ENCODE data around the gene LCLAT1. TPM values are rescaled to one million over a fixed set of nuclear protein-coding genes. Genes with fewer than 3 reads are reported as not detected.

LCLAT1 gene
- total and polyA plus RNA-seq, 2 donors, result 4.5 to 22.8 TPM

GRCh38 chr2:30689496-30690125, 242.6 kb downstream of the LCLAT1 start:
- no peaks in the 10 kb centered on the region for H3K4me1 ChIP-seq (ENCODE audit: insufficient read depth)
- no peak overlapping the region for H3K4me3 ChIP-seq (ENCODE audit: low read depth, low read length)
- H3K27ac ChIP-seq (ENCODE audit: low read depth), result no peak overlapping the region
- no peak for DNase-seq (ENCODE audit: extremely low spot score)
- WGBS, result 75% methylated on average over 6 of the region's 6 CpGs
- no peaks in the 10 kb centered on the region for H3K36me3 ChIP-seq (ENCODE audit: insufficient read depth)

- Histone ChIP-seq H3K27ac (ENCODE audit: low read depth) (no peak overlapping the region), H3K4me1 (ENCODE audit: insufficient read depth) (no peaks in the 10 kb centered on the region), H3K4me3 (ENCODE audit: low read depth, low read length) (no peak overlapping the region), H3K36me3 (ENCODE audit: insufficient read depth) (no peaks in the 10 kb centered on the region)
- no peak for DNase-seq (ENCODE audit: extremely low spot score)
- WGBS, result 55% methylated on average over 5 of the region's 5 CpGs
Measured at GRCh38 chr2:30690126-30690561, 243.1 kb downstream of the LCLAT1 start.

- DNase-seq (ENCODE audit: extremely low spot score), result no peak
- no peaks in the 10 kb centered on the region for H3K4me1 ChIP-seq (ENCODE audit: insufficient read depth)
- 91% methylated on average over 7 of the region's 7 CpGs for WGBS
- H3K27ac ChIP-seq (ENCODE audit: low read depth), result no peak overlapping the region
- H3K36me3 ChIP-seq (ENCODE audit: insufficient read depth), result no peaks in the 10 kb centered on the region
- H3K4me3 ChIP-seq (ENCODE audit: low read depth, low read length), result no peak overlapping the region
Measured at GRCh38 chr2:30691091-30691947, 244.3 kb downstream of the LCLAT1 start.

- H3K4me1 ChIP-seq (ENCODE audit: insufficient read depth), result no peaks in the 10 kb centered on the region
- DNase-seq (ENCODE audit: extremely low spot score), result no peak
- 90% methylated on average over 16 of the region's 16 CpGs for WGBS
Measured at GRCh38 chr2:30691948-30692828, 245.1 kb downstream of the LCLAT1 start.

GRCh38 chr2:30692829-30693275, 245.8 kb downstream of the LCLAT1 start:
- H3K27ac ChIP-seq (ENCODE audit: low read depth), result no peak overlapping the region
- H3K4me1 ChIP-seq (ENCODE audit: insufficient read depth), result no peaks in the 10 kb centered on the region
- H3K36me3 ChIP-seq (ENCODE audit: insufficient read depth), result no peaks in the 10 kb centered on the region
- 96% methylated on average over 7 of the region's 7 CpGs for WGBS
- no peak overlapping the region for H3K4me3 ChIP-seq (ENCODE audit: low read depth, low read length)
- DNase-seq (ENCODE audit: extremely low spot score), result no peak

More at GRCh38 chr2:30691948-30692828, 245.1 kb downstream of the LCLAT1 start:
- no peak overlapping the region for H3K27ac ChIP-seq (ENCODE audit: low read depth)
- no peak overlapping the region for H3K4me3 ChIP-seq (ENCODE audit: low read depth, low read length)
- H3K36me3 ChIP-seq (ENCODE audit: insufficient read depth), result no peaks in the 10 kb centered on the region

Small RNAs within 50 kb of the gene (small RNA-seq; reads per million reads assigned to genes)
- not detected for gene AC073255.1

Other genes starting within 250 kb of the LCLAT1 start
- 48.9 TPM for gene LBH, start 215.7 kb upstream of the LCLAT1 start, total RNA-seq
- gene LBH, start 215.7 kb upstream of the LCLAT1 start, polyA plus RNA-seq, result 39.4 TPM

All from urinary bladder (tissue), 4 donors.